ENCODE results near the gene COX7A1. TPM values are rescaled to one million over a fixed set of nuclear protein-coding genes. Genes with fewer than 3 reads are reported as not detected.
"Not testable (repeated sequence)": the region's sequence is repeated elsewhere in the genome, so short reads cannot be mapped to it uniquely, and the experiment has no call there.

The COX7A1 gene
- total and polyA plus RNA-seq, 3 experiments from 2014 or later, result not detected

- CTCF ChIA-PET, result interaction anchor here (13.0 kb wide), 1 partner anchor 46 kb away, joined by 165 read pairs; no protein-coding TSS in a partner anchor
- H3K27ac Mint-ChIP-seq, result peak overlapping the region in 2 of 8 donors; percentile 10 to 95
- H3K27me3 ChIP-seq (ENCODE audit: insufficient read depth, low read length, poor library complexity, severe bottlenecking); H3K4me3 ChIP-seq (ENCODE audit: low read length); H3K27me3 Mint-ChIP-seq; H3K4me3 Mint-ChIP-seq; H3K36me3 ChIP-seq (ENCODE audit: insufficient read depth, low read length); H3K36me3 Mint-ChIP-seq; H3K27ac ChIP-seq (ENCODE audit: low read depth, low read length); DNase-seq; POLR2A ChIA-PET; H3K4me1 Mint-ChIP-seq; H3K9me3 Mint-ChIP-seq; H3K9me3 ChIP-seq (ENCODE audit: low read length); H3K4me1 ChIP-seq (ENCODE audit: insufficient read depth, low read length): not testable (repeated sequence)
Observed at GRCh38 chr19:36173846-36174245, 21.6 kb upstream of the COX7A1 start.

- H3K4me3 ChIP-seq (ENCODE audit: low read length), result no peak overlapping the region
- H3K4me3 Mint-ChIP-seq, result no peak overlapping the region
- H3K27ac ChIP-seq (ENCODE audit: low read depth, low read length), result no peak overlapping the region
- DNase-seq, result no peak
- H3K36me3 ChIP-seq (ENCODE audit: insufficient read depth, low read length), result no peaks in the 10 kb centered on the region
- no peaks in the 10 kb centered on the region for H3K27me3 Mint-ChIP-seq
- H3K27me3 ChIP-seq (ENCODE audit: insufficient read depth, low read length, poor library complexity, severe bottlenecking), result no peaks in the 10 kb centered on the region
- H3K36me3 Mint-ChIP-seq, result no peaks in the 10 kb centered on the region
- ChIA-PET CTCF (interaction anchor here (1.1 to 13.0 kb wide), 2 partner anchors 38 to 45 kb away, joined by 3 to 165 read pairs; no protein-coding TSS in a partner anchor), POLR2A (no interaction called here)
- no peaks in the 10 kb centered on the region for H3K9me3 Mint-ChIP-seq
- peak overlapping the region in 1 of 8 donors; percentile 31 for H3K27ac Mint-ChIP-seq
- H3K4me1 Mint-ChIP-seq, result peaks cover 3 to 4% (median 4%) of the 10 kb centered on the region in 3 donors
- no peaks in the 10 kb centered on the region for H3K4me1 ChIP-seq (ENCODE audit: insufficient read depth, low read length)
- H3K9me3 ChIP-seq (ENCODE audit: low read length), result no peaks in the 10 kb centered on the region
Observed at GRCh38 chr19:36172852-36173251, 20.6 kb upstream of the COX7A1 start.

GRCh38 chr19:36169084-36169760, 17.0 kb upstream of the COX7A1 start:
- Mint-ChIP-seq H3K9me3 (no peaks in the 10 kb centered on the region), H3K36me3 (no peaks in the 10 kb centered on the region), H3K4me3 (no peak overlapping the region), H3K27ac (peak overlapping the region in 3 of 8 donors; percentile 11 to 87 (median 35)), H3K27me3 (no peaks in the 10 kb centered on the region), H3K4me1 (peaks cover 3 to 4% (median 4%) of the 10 kb centered on the region in 3 donors)
- no peaks in the 10 kb centered on the region for H3K9me3 ChIP-seq (ENCODE audit: low read length)
- no peak overlapping the region for H3K27ac ChIP-seq (ENCODE audit: low read depth, low read length)
- no peaks in the 10 kb centered on the region for H3K4me1 ChIP-seq (ENCODE audit: insufficient read depth, low read length)
- CTCF ChIA-PET, result interaction anchor here (0.6 to 13.0 kb wide), 5 partner anchors 10 to 91 kb away, joined by 3 to 165 read pairs (median 3); partner anchors contain the start of genes POLR2I and TBCB
- no peaks in the 10 kb centered on the region for H3K36me3 ChIP-seq (ENCODE audit: insufficient read depth, low read length)
- POLR2A ChIA-PET, result interaction anchor here (1.6 kb wide), 1 partner anchor 54 kb away, joined by 5 read pairs; the partner anchor contains the start of genes POLR2I and TBCB
- DNase-seq, result no peak
- H3K4me3 ChIP-seq (ENCODE audit: low read length), result no peak overlapping the region
- H3K27me3 ChIP-seq (ENCODE audit: insufficient read depth, low read length, poor library complexity, severe bottlenecking), result no peaks in the 10 kb centered on the region

- Histone ChIP-seq H3K27ac (ENCODE audit: low read depth, low read length) (no peak overlapping the region), H3K36me3 (ENCODE audit: insufficient read depth, low read length) (no peaks in the 10 kb centered on the region)
- H3K4me1 Mint-ChIP-seq, result no peaks in the 10 kb centered on the region
Observed at GRCh38 chr19:36163813-36164212, 11.6 kb upstream of the COX7A1 start.

GRCh38 chr19:36160821-36161596, 8.8 kb upstream of the COX7A1 start:
- Mint-ChIP-seq H3K36me3 (peaks cover 0 to 3% (median 0%) of the 10 kb centered on the region in 3 donors), H3K27ac (peak overlapping the region in 3 of 8 donors; percentile 43 to 60 (median 56)), H3K4me1 (no peaks in the 10 kb centered on the region), H3K27me3 (no peaks in the 10 kb centered on the region), H3K4me3 (no peak overlapping the region), H3K9me3 (no peaks in the 10 kb centered on the region)
- no peak for DNase-seq
- Histone ChIP-seq H3K36me3 (ENCODE audit: insufficient read depth, low read length) (no peaks in the 10 kb centered on the region), H3K4me1 (ENCODE audit: insufficient read depth, low read length) (no peaks in the 10 kb centered on the region), H3K27me3 (ENCODE audit: insufficient read depth, low read length, poor library complexity, severe bottlenecking) (no peaks in the 10 kb centered on the region), H3K9me3 (ENCODE audit: low read length) (no peaks in the 10 kb centered on the region), H3K27ac (ENCODE audit: low read depth, low read length) (no peak overlapping the region), H3K4me3 (ENCODE audit: low read length) (no peak overlapping the region)
- CTCF ChIA-PET, result interaction anchor here (0.7 kb wide), 1 partner anchor 100 kb away, joined by 4 read pairs; no protein-coding TSS in a partner anchor
- POLR2A ChIA-PET, result no interaction called here

More at GRCh38 chr19:36163813-36164212, 11.6 kb upstream of the COX7A1 start:
- CTCF ChIA-PET, result interaction anchor here (1.6 kb wide), 1 partner anchor 36 kb away, joined by 7 read pairs; no protein-coding TSS in a partner anchor
- H3K9me3 ChIP-seq (ENCODE audit: low read length), result no peaks in the 10 kb centered on the region
- no peak for DNase-seq
- H3K27ac Mint-ChIP-seq, result peak overlapping the region in 1 of 8 donors; percentile 30
- H3K27me3 Mint-ChIP-seq, result no peaks in the 10 kb centered on the region
- H3K9me3 Mint-ChIP-seq, result no peaks in the 10 kb centered on the region
- POLR2A ChIA-PET, result no interaction called here
- H3K4me1 ChIP-seq (ENCODE audit: insufficient read depth, low read length), result no peaks in the 10 kb centered on the region
- H3K4me3 ChIP-seq (ENCODE audit: low read length), result no peak overlapping the region
- H3K36me3 Mint-ChIP-seq, result peaks cover 0 to 3% (median 0%) of the 10 kb centered on the region in 3 donors
- H3K27me3 ChIP-seq (ENCODE audit: insufficient read depth, low read length, poor library complexity, severe bottlenecking), result no peaks in the 10 kb centered on the region
- no peak overlapping the region for H3K4me3 Mint-ChIP-seq

- POLR2A ChIA-PET, result no interaction called here
- H3K4me3 Mint-ChIP-seq, result no peak overlapping the region
- no peak overlapping the region for H3K27ac Mint-ChIP-seq
- no peak for DNase-seq
- no peaks in the 10 kb centered on the region for H3K9me3 ChIP-seq (ENCODE audit: low read length)
- H3K36me3 ChIP-seq (ENCODE audit: insufficient read depth, low read length), result no peaks in the 10 kb centered on the region
- no peaks in the 10 kb centered on the region for H3K9me3 Mint-ChIP-seq
- H3K27ac ChIP-seq (ENCODE audit: low read depth, low read length), result no peak overlapping the region
- no peaks in the 10 kb centered on the region for H3K27me3 ChIP-seq (ENCODE audit: insufficient read depth, low read length, poor library complexity, severe bottlenecking)
- H3K4me3 ChIP-seq (ENCODE audit: low read length), result no peak overlapping the region
- H3K4me1 ChIP-seq (ENCODE audit: insufficient read depth, low read length), result no peaks in the 10 kb centered on the region
- H3K27me3 Mint-ChIP-seq, result no peaks in the 10 kb centered on the region
- H3K36me3 Mint-ChIP-seq, result peaks cover 0 to 33% (median 9%) of the 10 kb centered on the region in 3 donors
- H3K4me1 Mint-ChIP-seq, result peaks cover 0 to 1% (median 0%) of the 10 kb centered on the region in 3 donors
- CTCF ChIA-PET, result interaction anchor here (0.6 kb wide), 1 partner anchor 25 kb away, joined by 3 read pairs; no protein-coding TSS in a partner anchor
Observed at GRCh38 chr19:36153126-36153525, 879 bp upstream of the COX7A1 start.

- H3K27me3 ChIP-seq (ENCODE audit: insufficient read depth, low read length, poor library complexity, severe bottlenecking), result no peaks in the 10 kb centered on the region
- no peaks in the 10 kb centered on the region for H3K4me1 ChIP-seq (ENCODE audit: insufficient read depth, low read length)
- CTCF ChIA-PET, result no interaction called here
- H3K27ac Mint-ChIP-seq, result no peak overlapping the region
- peaks cover 0 to 41% (median 12%) of the 10 kb centered on the region in 3 donors for H3K36me3 Mint-ChIP-seq
- no peaks in the 10 kb centered on the region for H3K36me3 ChIP-seq (ENCODE audit: insufficient read depth, low read length)
- DNase-seq, result no peak
- H3K4me1 Mint-ChIP-seq, result peaks cover 0 to 3% (median 3%) of the 10 kb centered on the region in 3 donors
- H3K4me3 ChIP-seq (ENCODE audit: low read length), result no peak overlapping the region
- no peaks in the 10 kb centered on the region for H3K9me3 ChIP-seq (ENCODE audit: low read length)
- no peaks in the 10 kb centered on the region for H3K27me3 Mint-ChIP-seq
- no peak overlapping the region for H3K4me3 Mint-ChIP-seq
- POLR2A ChIA-PET, result no interaction called here
- no peak overlapping the region for H3K27ac ChIP-seq (ENCODE audit: low read depth, low read length)
- H3K9me3 Mint-ChIP-seq, result no peaks in the 10 kb centered on the region
Observed at GRCh38 chr19:36152019-36152351, 262 bp downstream of the COX7A1 start.
